SK-N-SH treated with all-trans-retinoic acid at 6 μM for 48 hours (cell line): ENCODE results near the gene IMPACT.
A peak's percentile ranks its signal among the peaks of the same experiment; 100 is the strongest.

Experiments used
- ATAC-seq: fragments of 200-7000 bp; cut with Tn5 transposase; 3 replicates; pipeline ENCODE4 v1.9.1; 2020; ENCODE audit warnings: mild to moderate bottlenecking, moderate library complexity
- ARNTL ChIP-seq: fragments of 450-650 bp; formaldehyde crosslinking; IDR thresholded peaks from 2 replicates; pipeline ENCODE4 v1.5.0; 2020; ENCODE audit warnings: low read depth, mild to moderate bottlenecking, moderate library complexity, borderline replicate concordance
- BACH2 ChIP-seq: fragments of 250-450 bp; sonication (Bioruptor Pico); IDR thresholded peaks from 2 replicates; pipeline ENCODE4 v1.9.0; 2021; ENCODE audit warnings: mild to moderate bottlenecking, borderline replicate concordance
- CSDC2 ChIP-seq: fragments of 250-450 bp; sonication (Bioruptor Pico); IDR thresholded peaks from 2 replicates; pipeline ENCODE4 v1.5.0; 2020; ENCODE audit warnings: mild to moderate bottlenecking, moderate library complexity
- CSRNP3 ChIP-seq: fragments of 250-450 bp; sonication (Bioruptor Pico); IDR thresholded peaks from 2 replicates; pipeline ENCODE4 v1.5.1; 2021; ENCODE audit warnings: mild to moderate bottlenecking, moderate library complexity
- ESRRG ChIP-seq: fragments of 250-450 bp; sonication (Bioruptor Pico); IDR thresholded peaks from 2 replicates; pipeline ENCODE4 v1.6.1; 2021; ENCODE audit warnings: mild to moderate bottlenecking
- GLIS3 ChIP-seq: fragments of 250-450 bp; sonication (Bioruptor Pico); IDR thresholded peaks from 2 replicates; pipeline ENCODE4 v1.5.0; 2020; ENCODE audit warnings: mild to moderate bottlenecking, moderate library complexity
- ISL1 ChIP-seq: fragments of 250-450 bp; sonication (Bioruptor Pico); IDR thresholded peaks from 2 replicates; pipeline ENCODE4 v2.1.2; 2022; ENCODE audit warnings: mild to moderate bottlenecking, moderate library complexity
- OSR1 ChIP-seq: fragments of 250-450 bp; sonication (Bioruptor Pico); IDR thresholded peaks from 2 replicates; pipeline ENCODE4 v1.8.0; 2022; ENCODE audit warnings: moderate library complexity, mild to moderate bottlenecking, inconsistent platforms
- POU6F1 ChIP-seq: fragments of 250-450 bp; sonication (Bioruptor Pico); IDR thresholded peaks from 2 replicates; pipeline ENCODE4 v1.8.0; 2021; ENCODE audit warnings: low read depth, mild to moderate bottlenecking, moderate library complexity, borderline replicate concordance
- PPARA ChIP-seq: fragments of 250-450 bp; sonication (Bioruptor Pico); IDR thresholded peaks from 2 replicates; pipeline ENCODE4 v1.5.0; 2020; ENCODE audit warnings: mild to moderate bottlenecking, borderline replicate concordance
- RARB ChIP-seq: fragments of 250-450 bp; sonication (Bioruptor Pico); IDR thresholded peaks from 2 replicates; pipeline ENCODE4 v1.8.0; 2021; ENCODE audit warnings: mild to moderate bottlenecking, moderate library complexity
- SNAI2 ChIP-seq: fragments of 250-450 bp; sonication (Bioruptor Pico); IDR thresholded peaks from 2 replicates; pipeline ENCODE4 v1.5.0; 2020; ENCODE audit warnings: mild to moderate bottlenecking, moderate library complexity
- TCF4 ChIP-seq: fragments of 250-450 bp; sonication (Bioruptor Pico); IDR thresholded peaks from 2 replicates; pipeline ENCODE4 v1.8.0; 2021; ENCODE audit warnings: mild to moderate bottlenecking, moderate library complexity, borderline replicate concordance
- TOX ChIP-seq: fragments of 250-450 bp; sonication (Bioruptor Pico); IDR thresholded peaks from 2 replicates; pipeline ENCODE4 v1.8.0; 2021; ENCODE audit warnings: mild to moderate bottlenecking, moderate library complexity, borderline replicate concordance
- ZC3H10 ChIP-seq: fragments of 250-450 bp; sonication (Bioruptor Pico); IDR thresholded peaks from 2 replicates; pipeline ENCODE4 v1.5.1; 2021; ENCODE audit warnings: mild to moderate bottlenecking, moderate library complexity
- ZFP3 ChIP-seq: fragments of 250-450 bp; sonication (Bioruptor Pico); IDR thresholded peaks from 2 replicates; pipeline ENCODE4 v1.5.0; 2020; ENCODE audit warnings: mild to moderate bottlenecking, moderate library complexity
- ZFP30 ChIP-seq: fragments of 450-650 bp; formaldehyde crosslinking; IDR thresholded peaks from 2 replicates; pipeline ENCODE4 v1.5.0; 2022; ENCODE audit warnings: mild to moderate bottlenecking, moderate library complexity
- ZNF565 ChIP-seq: fragments of 450-650 bp; formaldehyde crosslinking; conservative IDR thresholded peaks from 2 replicates; pipeline ENCODE4 v1.5.0; 2020; ENCODE audit warnings: low read depth, mild to moderate bottlenecking, moderate library complexity
- ZNF70 ChIP-seq: fragments of 450-650 bp; formaldehyde crosslinking; IDR thresholded peaks from 2 replicates; pipeline ENCODE4 v1.5.0; 2020; ENCODE audit warnings: mild to moderate bottlenecking, moderate library complexity
- ZNF8 ChIP-seq: fragments of 450-650 bp; formaldehyde crosslinking; IDR thresholded peaks from 2 replicates; pipeline ENCODE4 v1.5.0; 2020; ENCODE audit warnings: mild to moderate bottlenecking, moderate library complexity
- TF ChIP-seq, protein P1 (sequence below): fragments of 250-450 bp; sonication (Bioruptor Pico); IDR thresholded peaks from 2 replicates; pipeline ENCODE4 v1.5.0; 2020; ENCODE audit warnings: mild to moderate bottlenecking, moderate library complexity
- TF ChIP-seq, protein P2 (sequence below): fragments of 250-450 bp; sonication (Bioruptor Pico); IDR thresholded peaks from 2 replicates; pipeline ENCODE4 v1.5.1; 2020; ENCODE audit warnings: low read depth, mild to moderate bottlenecking, moderate library complexity
- TF ChIP-seq, protein P3 (sequence below): fragments of 250-450 bp; sonication (Bioruptor Pico); IDR thresholded peaks from 2 replicates; pipeline ENCODE4 v1.8.0; 2020; ENCODE audit warnings: mild to moderate bottlenecking, moderate library complexity, borderline replicate concordance

Gene IMPACT, protein sequence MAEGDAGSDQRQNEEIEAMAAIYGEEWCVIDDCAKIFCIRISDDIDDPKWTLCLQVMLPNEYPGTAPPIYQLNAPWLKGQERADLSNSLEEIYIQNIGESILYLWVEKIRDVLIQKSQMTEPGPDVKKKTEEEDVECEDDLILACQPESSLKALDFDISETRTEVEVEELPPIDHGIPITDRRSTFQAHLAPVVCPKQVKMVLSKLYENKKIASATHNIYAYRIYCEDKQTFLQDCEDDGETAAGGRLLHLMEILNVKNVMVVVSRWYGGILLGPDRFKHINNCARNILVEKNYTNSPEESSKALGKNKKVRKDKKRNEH

GRCh38 chr18:24426398-24427294, at the start of gene IMPACT:
IMPACT (plus strand) TSS chr18:24426670; CDS start chr18:24426757, 87 bp downstream.
- peak; percentile 94 for ATAC-seq

GRCh38 chr18:24378598-24378997, 47.9 kb upstream of the IMPACT start:
- ATAC-seq, result no peak
- TF ChIP-seq CSRNP3 (CRISPR knock-in tag) (no peak), TCF4 (CRISPR knock-in tag) (no peak), ZNF565 (CRISPR knock-in tag) (no peak), PPARA (CRISPR knock-in tag) (no peak), ISL1 (CRISPR knock-in tag) (no peak), ZNF8 (no peak), SNAI2 (CRISPR knock-in tag) (no peak), TOX (CRISPR knock-in tag) (no peak)

More at GRCh38 chr18:24426398-24427294, at the start of gene IMPACT:
- TF ChIP-seq OSR1 (peak; percentile 92), TCF4 (CRISPR knock-in tag) (no peak), BACH2 (CRISPR knock-in tag) (no peak), TOX (CRISPR knock-in tag) (no peak), CSDC2 (CRISPR knock-in tag) (peak; percentile 93), ZNF8 (peak; percentile 14; the same call in 1 of the 2 replicates), SNAI2 (CRISPR knock-in tag) (peak; percentile 80; the same call in 1 of the 2 replicates), RARB (CRISPR knock-in tag) (no peak), ZNF70 (CRISPR knock-in tag) (no peak), GLIS3 (peak; percentile 73), ISL1 (CRISPR knock-in tag) (peak; percentile 37; the same call in 1 of the 2 replicates), ARNTL (no peak), ESRRG (CRISPR knock-in tag) (no peak), PPARA (CRISPR knock-in tag) (peak; percentile 89; the same call in 1 of the 2 replicates), POU6F1 (CRISPR knock-in tag) (no peak), ZFP3 (CRISPR knock-in tag) (peak; percentile 83), ZC3H10 (CRISPR knock-in tag) (no peak), CSRNP3 (CRISPR knock-in tag) (no peak), ZNF565 (CRISPR knock-in tag) (0 out of 2 replicates have a peak, but pooled peaks have one; percentile 64), ZFP30 (CRISPR knock-in tag) (peak; percentile 56; the same call in 1 of the 2 replicates)
- TF ChIP-seq, protein P1, sequence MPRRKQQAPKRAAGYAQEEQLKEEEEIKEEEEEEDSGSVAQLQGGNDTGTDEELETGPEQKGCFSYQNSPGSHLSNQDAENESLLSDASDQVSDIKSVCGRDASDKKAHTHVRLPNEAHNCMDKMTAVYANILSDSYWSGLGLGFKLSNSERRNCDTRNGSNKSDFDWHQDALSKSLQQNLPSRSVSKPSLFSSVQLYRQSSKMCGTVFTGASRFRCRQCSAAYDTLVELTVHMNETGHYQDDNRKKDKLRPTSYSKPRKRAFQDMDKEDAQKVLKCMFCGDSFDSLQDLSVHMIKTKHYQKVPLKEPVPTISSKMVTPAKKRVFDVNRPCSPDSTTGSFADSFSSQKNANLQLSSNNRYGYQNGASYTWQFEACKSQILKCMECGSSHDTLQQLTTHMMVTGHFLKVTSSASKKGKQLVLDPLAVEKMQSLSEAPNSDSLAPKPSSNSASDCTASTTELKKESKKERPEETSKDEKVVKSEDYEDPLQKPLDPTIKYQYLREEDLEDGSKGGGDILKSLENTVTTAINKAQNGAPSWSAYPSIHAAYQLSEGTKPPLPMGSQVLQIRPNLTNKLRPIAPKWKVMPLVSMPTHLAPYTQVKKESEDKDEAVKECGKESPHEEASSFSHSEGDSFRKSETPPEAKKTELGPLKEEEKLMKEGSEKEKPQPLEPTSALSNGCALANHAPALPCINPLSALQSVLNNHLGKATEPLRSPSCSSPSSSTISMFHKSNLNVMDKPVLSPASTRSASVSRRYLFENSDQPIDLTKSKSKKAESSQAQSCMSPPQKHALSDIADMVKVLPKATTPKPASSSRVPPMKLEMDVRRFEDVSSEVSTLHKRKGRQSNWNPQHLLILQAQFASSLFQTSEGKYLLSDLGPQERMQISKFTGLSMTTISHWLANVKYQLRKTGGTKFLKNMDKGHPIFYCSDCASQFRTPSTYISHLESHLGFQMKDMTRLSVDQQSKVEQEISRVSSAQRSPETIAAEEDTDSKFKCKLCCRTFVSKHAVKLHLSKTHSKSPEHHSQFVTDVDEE (CRISPR knock-in tag), result peak; percentile 83
- TF ChIP-seq, protein P2, sequence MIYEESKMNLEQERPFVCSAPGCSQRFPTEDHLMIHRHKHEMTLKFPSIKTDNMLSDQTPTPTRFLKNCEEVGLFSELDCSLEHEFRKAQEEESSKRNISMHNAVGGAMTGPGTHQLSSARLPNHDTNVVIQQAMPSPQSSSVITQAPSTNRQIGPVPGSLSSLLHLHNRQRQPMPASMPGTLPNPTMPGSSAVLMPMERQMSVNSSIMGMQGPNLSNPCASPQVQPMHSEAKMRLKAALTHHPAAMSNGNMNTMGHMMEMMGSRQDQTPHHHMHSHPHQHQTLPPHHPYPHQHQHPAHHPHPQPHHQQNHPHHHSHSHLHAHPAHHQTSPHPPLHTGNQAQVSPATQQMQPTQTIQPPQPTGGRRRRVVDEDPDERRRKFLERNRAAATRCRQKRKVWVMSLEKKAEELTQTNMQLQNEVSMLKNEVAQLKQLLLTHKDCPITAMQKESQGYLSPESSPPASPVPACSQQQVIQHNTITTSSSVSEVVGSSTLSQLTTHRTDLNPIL (CRISPR knock-in tag), result no peak
- TF ChIP-seq, protein P3, sequence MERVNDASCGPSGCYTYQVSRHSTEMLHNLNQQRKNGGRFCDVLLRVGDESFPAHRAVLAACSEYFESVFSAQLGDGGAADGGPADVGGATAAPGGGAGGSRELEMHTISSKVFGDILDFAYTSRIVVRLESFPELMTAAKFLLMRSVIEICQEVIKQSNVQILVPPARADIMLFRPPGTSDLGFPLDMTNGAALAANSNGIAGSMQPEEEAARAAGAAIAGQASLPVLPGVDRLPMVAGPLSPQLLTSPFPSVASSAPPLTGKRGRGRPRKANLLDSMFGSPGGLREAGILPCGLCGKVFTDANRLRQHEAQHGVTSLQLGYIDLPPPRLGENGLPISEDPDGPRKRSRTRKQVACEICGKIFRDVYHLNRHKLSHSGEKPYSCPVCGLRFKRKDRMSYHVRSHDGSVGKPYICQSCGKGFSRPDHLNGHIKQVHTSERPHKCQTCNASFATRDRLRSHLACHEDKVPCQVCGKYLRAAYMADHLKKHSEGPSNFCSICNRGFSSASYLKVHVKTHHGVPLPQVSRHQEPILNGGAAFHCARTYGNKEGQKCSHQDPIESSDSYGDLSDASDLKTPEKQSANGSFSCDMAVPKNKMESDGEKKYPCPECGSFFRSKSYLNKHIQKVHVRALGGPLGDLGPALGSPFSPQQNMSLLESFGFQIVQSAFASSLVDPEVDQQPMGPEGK (CRISPR knock-in tag), result peak; percentile 70; the same call in 1 of the 2 replicates
